HepG2 (cell line): ENCODE data around the gene NARF. TPM values are rescaled to one million over a fixed set of nuclear protein-coding genes. Genes with fewer than 3 reads are reported as not detected.
A peak's percentile ranks its signal among the peaks of the same experiment; 100 is the strongest.

Experiments
- AKAP8 ChIP-seq: sonication (generic); formaldehyde crosslinking; IDR thresholded peaks from 2 replicates; pipeline ENCODE4 v1.5.1; 2020; ENCODE audit warnings: mild to moderate bottlenecking, missing genetic modification reagents
- CENPT ChIP-seq: sonication (generic); formaldehyde crosslinking; IDR thresholded peaks from 2 replicates; pipeline ENCODE4 v1.8.0; 2022; ENCODE audit warnings: low read depth, mild to moderate bottlenecking, moderate library complexity, missing genetic modification reagents
- FOXC1 ChIP-seq: sonication (generic); formaldehyde crosslinking; IDR thresholded peaks from 2 replicates; pipeline ENCODE4 v1.8.0; 2022; ENCODE audit warnings: mild to moderate bottlenecking, missing genetic modification reagents, borderline replicate concordance
- KLF12 ChIP-seq: sonication (generic); formaldehyde crosslinking; IDR thresholded peaks from 2 replicates; pipeline ENCODE4 v1.4.0; 2020; ENCODE audit warnings: missing genetic modification reagents, borderline replicate concordance
- MLXIP ChIP-seq: sonication (generic); formaldehyde crosslinking; IDR thresholded peaks from 2 replicates; pipeline ENCODE4 v1.9.0; 2021; ENCODE audit warnings: missing genetic modification reagents, borderline replicate concordance
- MXD4 ChIP-seq: IDR thresholded peaks from 2 replicates; pipeline ENCODE4 v1.6.1; 2016; ENCODE audit warnings: mild to moderate bottlenecking, missing biosample characterization, missing genetic modification reagents
- NR2C2 ChIP-seq: sonication (generic); formaldehyde crosslinking; IDR thresholded peaks from 2 replicates; pipeline ENCODE4 v1.4.0; 2020; ENCODE audit warnings: missing genetic modification reagents, mild to moderate bottlenecking, moderate library complexity, borderline replicate concordance
- NR2F2 ChIP-seq: IDR thresholded peaks from 2 replicates; pipeline ENCODE4 v1.6.1; 2012; ENCODE audit warnings: low read depth, inconsistent platforms, borderline replicate concordance
- POLR2G ChIP-seq: fragments of 200-400 bp; formaldehyde crosslinking; IDR thresholded peaks from 2 replicates; pipeline ENCODE4 v1.6.1; 2018; ENCODE audit warnings: mild to moderate bottlenecking, low read depth, low read length, moderate library complexity
- TARDBP ChIP-seq: sonication (generic); formaldehyde crosslinking; IDR thresholded peaks from 2 replicates; pipeline ENCODE4 v1.8.0; 2022; ENCODE audit warnings: mild to moderate bottlenecking, missing genetic modification reagents
- TEAD2 ChIP-seq: sonication (generic); formaldehyde crosslinking; IDR thresholded peaks from 2 replicates; pipeline ENCODE4 v1.9.0; 2021; ENCODE audit warnings: missing genetic modification reagents
- TGIF2 ChIP-seq: IDR thresholded peaks from 2 replicates; pipeline ENCODE4 v1.6.1; 2016; ENCODE audit warnings: control low read depth, missing compliant biosample characterization
- ZBTB38 ChIP-seq: sonication (generic); formaldehyde crosslinking; IDR thresholded peaks from 2 replicates; pipeline ENCODE4 v1.5.1; 2020; ENCODE audit warnings: mild to moderate bottlenecking, missing genetic modification reagents
- ZFP90 ChIP-seq: sonication (generic); formaldehyde crosslinking; IDR thresholded peaks from 2 replicates; pipeline ENCODE4 v1.8.0; 2022; ENCODE audit warnings: missing genetic modification reagents, mild to moderate bottlenecking, inconsistent platforms, borderline replicate concordance
- ZNF34 ChIP-seq: sonication (generic); formaldehyde crosslinking; IDR thresholded peaks from 2 replicates; pipeline ENCODE4 v1.4.0; 2020; ENCODE audit warnings: mild to moderate bottlenecking, missing genetic modification reagents, borderline replicate concordance
- ZNF501 ChIP-seq: sonication (generic); formaldehyde crosslinking; IDR thresholded peaks from 2 replicates; pipeline ENCODE4 v1.5.1; 2020; ENCODE audit warnings: mild to moderate bottlenecking, moderate library complexity, missing genetic modification reagents
- polyA plus RNA-seq, 8 experiments: library from polyadenylated mRNA; depleted of rRNA in 3 of 8; stranded (reverse) in 7 of 8; unstranded in 1 of 8; fragments of >200 nt; fragmentation: Illumina TruSeq in 4 of 8; extraction: Trizol in 4 of 8; gene quantifications; 2 replicates each; pipeline versions ENCODE4 v1.2.1 to v1.2.3, GENCODE V29; 2011 to 2016; ENCODE audit warnings: low read depth in 4 of 8, missing spikeins in 1 of 8, mixed read lengths in 1 of 8; ENCODE audit not compliant: insufficient read depth in 1 of 8
- total RNA-seq, 5 experiments: library from RNA; depleted of rRNA; stranded (reverse); fragments of >200 nt; fragmentation: Illumina TruSeq; extraction: Trizol; gene quantifications; 2 replicates each; pipeline ENCODE4 v1.2.3, GENCODE V29; 2016; ENCODE audit warnings: low read depth in 1 of 5
- TF ChIP-seq, protein P1 (sequence below): sonication (generic); formaldehyde crosslinking; IDR thresholded peaks from 2 replicates; pipeline ENCODE4 v1.4.0; 2020; ENCODE audit warnings: missing genetic modification reagents
- TF ChIP-seq, protein P2 (sequence below): sonication (generic); formaldehyde crosslinking; conservative IDR thresholded peaks from 2 replicates; pipeline ENCODE4 v1.8.0; 2022; ENCODE audit warnings: missing genetic modification reagents
- TF ChIP-seq, protein P3 (sequence below): IDR thresholded peaks from 2 replicates; pipeline ENCODE4 v1.6.1; 2016; ENCODE audit warnings: mild to moderate bottlenecking
- TF ChIP-seq, protein P4 (sequence below): sonication (generic); formaldehyde crosslinking; IDR thresholded peaks from 2 replicates; pipeline ENCODE4 v1.8.1; 2023; ENCODE audit warnings: mild to moderate bottlenecking, inconsistent platforms, moderate library complexity, missing genetic modification reagents, borderline replicate concordance

Gene NARF
- total and polyA plus RNA-seq, 2 of the 13 experiments (the other 11 are each of a cell fraction or from before 2014, with no cell fraction given) = 61.1 to 144 TPM

- TF ChIP-seq FOXC1 (CRISPR knock-in tag) (peak; percentile 97), ZNF34 (no peak), CENPT (no peak), ZFP90 (peak; percentile 49; the same call in 1 of the 2 replicates), MLXIP (CRISPR knock-in tag) (peak; percentile 73; the same call in 1 of the 2 replicates), KLF12 (CRISPR knock-in tag) (peak; percentile 85; the same call in 1 of the 2 replicates), ZBTB38 (CRISPR knock-in tag) (peak; percentile 90), TGIF2 (CRISPR knock-in tag) (no peak), NR2C2 (CRISPR knock-in tag) (no peak), NR2F2 (no peak), MXD4 (CRISPR knock-in tag) (peak; percentile 67), POLR2G (peak; percentile 88), AKAP8 (peak; percentile 91), TARDBP (CRISPR knock-in tag) (peak; percentile 88), ZNF501 (CRISPR knock-in tag) (peak; percentile 82), TEAD2 (CRISPR knock-in tag) (no peak)
- TF ChIP-seq, protein P1, sequence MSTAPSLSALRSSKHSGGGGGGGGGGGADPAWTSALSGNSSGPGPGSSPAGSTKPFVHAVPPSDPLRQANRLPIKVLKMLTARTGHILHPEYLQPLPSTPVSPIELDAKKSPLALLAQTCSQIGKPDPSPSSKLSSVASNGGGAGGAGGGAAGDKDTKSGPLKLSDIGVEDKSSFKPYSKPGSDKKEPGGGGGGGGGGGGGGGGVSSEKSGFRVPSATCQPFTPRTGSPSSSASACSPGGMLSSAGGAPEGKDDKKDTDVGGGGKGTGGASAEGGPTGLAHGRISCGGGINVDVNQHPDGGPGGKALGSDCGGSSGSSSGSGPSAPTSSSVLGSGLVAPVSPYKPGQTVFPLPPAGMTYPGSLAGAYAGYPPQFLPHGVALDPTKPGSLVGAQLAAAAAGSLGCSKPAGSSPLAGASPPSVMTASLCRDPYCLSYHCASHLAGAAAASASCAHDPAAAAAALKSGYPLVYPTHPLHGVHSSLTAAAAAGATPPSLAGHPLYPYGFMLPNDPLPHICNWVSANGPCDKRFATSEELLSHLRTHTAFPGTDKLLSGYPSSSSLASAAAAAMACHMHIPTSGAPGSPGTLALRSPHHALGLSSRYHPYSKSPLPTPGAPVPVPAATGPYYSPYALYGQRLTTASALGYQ = no peak
- TF ChIP-seq, protein P2, sequence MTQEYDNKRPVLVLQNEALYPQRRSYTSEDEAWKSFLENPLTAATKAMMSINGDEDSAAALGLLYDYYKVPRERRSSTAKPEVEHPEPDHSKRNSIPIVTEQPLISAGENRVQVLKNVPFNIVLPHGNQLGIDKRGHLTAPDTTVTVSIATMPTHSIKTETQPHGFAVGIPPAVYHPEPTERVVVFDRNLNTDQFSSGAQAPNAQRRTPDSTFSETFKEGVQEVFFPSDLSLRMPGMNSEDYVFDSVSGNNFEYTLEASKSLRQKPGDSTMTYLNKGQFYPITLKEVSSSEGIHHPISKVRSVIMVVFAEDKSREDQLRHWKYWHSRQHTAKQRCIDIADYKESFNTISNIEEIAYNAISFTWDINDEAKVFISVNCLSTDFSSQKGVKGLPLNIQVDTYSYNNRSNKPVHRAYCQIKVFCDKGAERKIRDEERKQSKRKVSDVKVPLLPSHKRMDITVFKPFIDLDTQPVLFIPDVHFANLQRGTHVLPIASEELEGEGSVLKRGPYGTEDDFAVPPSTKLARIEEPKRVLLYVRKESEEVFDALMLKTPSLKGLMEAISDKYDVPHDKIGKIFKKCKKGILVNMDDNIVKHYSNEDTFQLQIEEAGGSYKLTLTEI (CRISPR knock-in tag) = no peak
- TF ChIP-seq, protein P3, sequence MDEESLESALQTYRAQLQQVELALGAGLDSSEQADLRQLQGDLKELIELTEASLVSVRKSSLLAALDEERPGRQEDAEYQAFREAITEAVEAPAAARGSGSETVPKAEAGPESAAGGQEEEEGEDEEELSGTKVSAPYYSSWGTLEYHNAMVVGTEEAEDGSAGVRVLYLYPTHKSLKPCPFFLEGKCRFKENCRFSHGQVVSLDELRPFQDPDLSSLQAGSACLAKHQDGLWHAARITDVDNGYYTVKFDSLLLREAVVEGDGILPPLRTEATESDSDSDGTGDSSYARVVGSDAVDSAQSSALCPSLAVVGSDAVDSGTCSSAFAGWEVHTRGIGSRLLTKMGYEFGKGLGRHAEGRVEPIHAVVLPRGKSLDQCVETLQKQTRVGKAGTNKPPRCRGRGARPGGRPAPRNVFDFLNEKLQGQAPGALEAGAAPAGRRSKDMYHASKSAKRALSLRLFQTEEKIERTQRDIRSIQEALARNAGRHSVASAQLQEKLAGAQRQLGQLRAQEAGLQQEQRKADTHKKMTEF (CRISPR knock-in tag) = peak; percentile 84; the same call in 1 of the 2 replicates
- TF ChIP-seq, protein P4, sequence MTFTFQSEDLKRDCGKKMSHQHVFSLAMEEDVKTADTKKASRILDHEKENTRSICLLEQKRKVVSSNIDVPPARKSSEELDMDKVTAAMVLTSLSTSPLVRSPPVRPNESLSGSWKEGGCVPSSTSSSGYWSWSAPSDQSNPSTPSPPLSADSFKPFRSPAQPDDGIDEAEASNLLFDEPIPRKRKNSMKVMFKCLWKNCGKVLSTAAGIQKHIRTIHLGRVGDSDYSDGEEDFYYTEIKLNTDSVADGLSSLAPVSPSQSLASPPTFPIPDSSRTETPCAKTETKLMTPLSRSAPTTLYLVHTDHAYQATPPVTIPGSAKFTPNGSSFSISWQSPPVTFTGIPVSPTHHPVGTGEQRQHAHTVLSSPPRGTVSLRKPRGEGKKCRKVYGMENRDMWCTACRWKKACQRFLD (CRISPR knock-in tag) = no peak
Measured at GRCh38 chr17:82450357-82451106, 8.0 kb upstream of the NARF start, which contains the start of gene CYBC1 (continued).
